Activated T-cell treated with anti-CD3 and anti-CD28 coated beads for 4 hours (primary cell): ENCODE measurements around the gene KRTAP29-1.
"Not testable (repeated sequence)": the region's sequence is repeated elsewhere in the genome, so short reads cannot be mapped to it uniquely, and the experiment has no call there.

Experiments
- DNase-seq: peaks from one replicate; pipeline ENCODE4 v3.0.0-alpha.2; 2020

Gene KRTAP29-1

DNA sequence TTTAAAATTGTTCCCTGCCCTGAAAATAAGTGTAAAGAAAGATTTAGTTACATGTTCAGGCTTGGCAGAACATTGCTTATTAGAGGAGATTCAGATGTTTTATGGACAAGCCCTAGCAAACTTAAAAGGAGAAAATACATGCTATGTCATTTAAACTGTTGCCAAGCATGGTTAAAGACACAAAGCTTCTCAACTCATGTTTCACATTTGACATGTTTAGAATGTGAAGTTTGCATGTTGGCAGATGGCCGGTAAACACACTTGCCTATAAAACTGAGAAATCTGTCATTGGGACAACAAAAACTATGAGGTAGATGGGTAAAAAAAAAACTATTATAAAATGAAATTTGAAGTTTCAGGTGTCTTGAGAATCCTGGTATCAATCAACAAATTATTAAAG is 5.8 kb downstream of the KRTAP29-1 start:
- no peak for DNase-seq

DNA sequence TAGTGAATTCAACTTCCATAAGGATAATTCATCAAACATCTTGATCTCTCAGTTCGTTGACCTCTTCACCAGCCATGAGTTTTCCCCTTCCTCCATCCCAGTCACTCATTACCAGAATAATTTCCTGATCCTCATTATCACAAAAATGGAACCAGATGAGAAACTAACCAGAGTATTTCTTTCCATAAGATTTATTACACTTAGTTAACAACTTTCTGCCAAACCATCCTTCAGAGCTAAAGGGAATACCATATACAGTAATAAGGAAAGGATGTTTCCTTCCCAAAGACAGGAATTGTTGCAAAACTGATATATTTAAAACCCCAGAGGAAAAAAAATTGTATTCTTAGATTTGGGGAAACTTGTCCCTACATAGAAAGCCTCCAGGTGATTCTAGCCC is 8.6 kb downstream of the KRTAP29-1 start:
- no peak for DNase-seq

DNA sequence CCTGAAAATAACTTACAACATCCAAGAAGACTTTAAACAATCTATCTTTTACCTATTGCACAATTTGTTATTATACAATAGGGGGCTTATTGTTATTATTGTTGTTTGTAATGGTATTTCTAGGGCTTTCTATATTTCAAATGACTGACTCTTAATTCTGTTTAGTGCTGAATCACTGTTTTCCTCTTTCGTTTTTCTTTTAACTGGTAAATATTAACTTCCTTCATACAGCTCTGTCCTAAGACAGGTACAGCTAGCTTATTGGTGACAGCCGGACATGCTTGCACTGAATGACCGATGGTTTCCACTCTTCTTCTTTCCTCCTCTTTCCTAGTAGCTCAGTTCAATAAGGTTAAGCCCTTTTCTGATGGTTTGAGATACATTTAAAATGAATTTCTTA is 15.6 kb downstream of the KRTAP29-1 start:
- no peak for DNase-seq

DNA sequence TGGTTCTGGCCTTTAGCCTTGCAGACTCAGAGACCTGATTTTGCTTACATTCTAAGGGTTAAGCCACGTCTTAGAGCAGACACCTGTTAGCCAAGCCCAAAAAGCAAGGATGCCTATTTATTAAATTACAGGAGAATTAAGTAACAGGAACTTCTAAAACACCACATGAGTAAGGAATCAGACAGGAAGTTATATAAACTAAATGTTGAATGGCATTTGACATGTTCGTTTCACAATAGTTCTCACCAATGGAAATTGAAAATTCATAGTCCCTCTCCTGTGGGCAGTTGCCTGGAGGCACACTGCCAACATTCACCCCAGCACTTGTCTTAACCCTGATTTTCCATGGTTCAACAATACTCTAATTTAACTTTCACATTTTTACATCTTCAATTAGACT is 18.1 kb downstream of the KRTAP29-1 start:
- DNase-seq, result no peak

DNA sequence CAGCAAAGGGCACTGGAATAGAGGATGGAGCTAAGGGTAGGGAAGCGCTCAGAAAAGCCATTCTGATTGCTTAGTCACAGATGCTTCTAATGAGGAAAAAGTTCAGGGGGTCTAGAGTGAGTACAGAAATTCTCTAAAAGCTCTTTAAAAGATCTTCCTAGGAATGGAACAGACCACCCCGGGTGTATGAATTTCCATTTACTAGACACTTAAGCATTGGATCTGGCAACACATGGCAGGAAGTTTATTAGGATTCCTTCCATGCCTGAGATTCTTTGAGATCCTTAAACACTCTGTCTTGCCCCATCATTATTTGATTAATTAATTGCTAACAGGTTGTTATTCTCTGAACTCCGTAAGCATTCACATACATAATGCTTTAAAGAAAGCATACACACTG is 18.6 kb downstream of the KRTAP29-1 start:
- DNase-seq, result no peak

DNA sequence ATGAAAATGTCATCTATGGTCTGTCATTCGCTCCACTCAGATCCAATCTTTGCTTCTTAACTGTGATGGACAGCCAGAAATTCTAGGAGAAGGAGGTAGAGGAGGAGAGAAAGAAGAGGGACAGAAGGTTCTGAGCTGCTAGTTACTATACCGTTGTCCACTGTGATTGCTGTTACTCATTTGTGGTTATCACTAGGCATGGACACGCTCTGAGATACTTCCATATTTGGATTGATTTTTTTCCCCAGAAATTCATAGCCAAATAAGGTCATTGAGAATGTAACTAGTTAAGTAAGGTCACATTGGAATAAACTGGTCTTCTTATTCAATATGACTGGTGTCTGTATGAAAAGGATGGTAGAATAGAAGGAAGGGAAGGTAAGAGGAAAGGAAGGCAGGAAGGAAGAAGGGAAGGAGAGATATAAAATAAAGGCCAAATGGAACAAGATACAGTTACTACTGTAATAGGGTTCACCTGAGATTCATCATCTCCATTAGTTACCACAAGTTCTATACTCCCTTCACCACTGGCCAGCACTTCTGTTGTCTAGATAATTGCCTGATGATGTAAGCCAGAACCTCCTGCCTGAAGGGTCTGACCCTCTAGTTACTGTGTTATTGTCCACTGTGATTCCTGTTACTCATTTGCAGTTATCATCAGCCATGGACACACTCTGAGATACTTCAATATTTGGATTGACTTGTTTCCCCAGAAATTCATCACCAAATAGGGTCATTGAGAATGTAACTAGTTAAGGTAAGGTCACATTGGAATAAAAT is 24.3 kb downstream of the KRTAP29-1 start:
- no peak for DNase-seq

DNA sequence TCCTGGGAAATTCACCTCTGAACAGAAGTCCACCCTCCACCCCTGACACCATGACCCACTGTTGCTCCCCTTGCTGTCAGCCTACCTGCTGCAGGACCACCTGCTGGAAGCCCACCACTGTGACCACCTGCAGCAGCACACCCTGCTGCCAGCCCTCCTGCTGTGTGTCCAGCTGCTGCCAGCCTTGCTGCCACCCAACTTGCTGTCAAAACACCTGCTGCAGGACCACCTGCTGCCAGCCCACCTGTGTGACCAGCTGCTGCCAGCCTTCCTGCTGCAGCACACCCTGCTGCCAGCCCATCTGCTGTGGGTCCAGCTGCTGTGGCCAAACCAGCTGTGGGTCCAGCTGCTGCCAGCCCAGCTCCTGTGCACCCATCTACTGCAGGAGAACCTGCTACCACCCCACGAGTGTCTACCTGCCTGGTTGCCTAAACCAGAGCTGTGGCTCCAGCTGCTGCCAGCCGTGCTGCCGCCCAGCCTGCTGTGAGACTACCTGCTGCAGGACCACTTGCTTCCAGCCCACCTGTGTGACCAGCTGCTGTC is 26.9 kb downstream of the KRTAP29-1 start, which contains the start of gene KRTAP9-7:
Gene KRTAP9-7, plus strand, starts transcription at position 51 of the 543 bp plus-strand sequence. Its CDS starts 0 bp downstream, at position 51.
- DNase-seq, result not testable (repeated sequence)

DNA sequence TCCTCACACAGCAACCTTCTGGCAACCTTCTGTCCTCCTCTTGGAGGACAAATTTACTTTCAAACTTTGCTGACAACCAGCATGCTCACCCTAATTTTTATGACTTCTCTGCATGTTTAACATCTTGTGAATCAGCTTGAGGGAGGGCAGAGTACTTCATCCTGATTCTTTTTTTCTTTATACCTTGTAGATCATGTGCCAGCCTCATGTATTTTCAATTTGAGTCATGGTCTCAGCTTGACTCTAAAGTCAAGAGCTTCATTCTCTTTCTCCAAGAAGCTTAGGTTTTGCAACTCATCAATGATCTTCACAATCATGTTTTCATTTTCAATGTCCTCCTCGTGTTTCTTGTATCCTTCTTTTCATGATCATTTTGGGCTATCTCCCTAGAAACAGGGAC is 30.8 kb downstream of the KRTAP29-1 start:
- DNase-seq, result no peak

DNA sequence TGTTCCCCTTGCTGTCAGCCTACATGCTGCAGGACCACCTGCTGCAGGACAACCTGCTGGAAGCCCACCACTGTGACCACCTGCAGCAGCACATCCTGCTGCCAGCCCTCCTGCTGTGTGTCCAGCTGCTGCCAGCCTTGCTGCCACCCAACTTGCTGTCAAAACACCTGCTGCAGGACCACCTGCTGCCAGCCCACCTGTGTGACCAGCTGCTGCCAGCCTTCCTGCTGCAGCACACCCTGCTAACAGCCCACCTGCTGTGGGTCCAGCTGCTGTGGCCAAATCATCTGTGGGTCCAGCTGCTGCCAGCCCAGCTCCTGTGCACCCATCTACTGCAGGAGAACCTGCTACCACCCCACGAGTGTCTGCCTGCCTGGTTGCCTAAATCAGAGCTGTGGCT is 31.3 kb downstream of the KRTAP29-1 start:
- not testable (repeated sequence) for DNase-seq

DNA sequence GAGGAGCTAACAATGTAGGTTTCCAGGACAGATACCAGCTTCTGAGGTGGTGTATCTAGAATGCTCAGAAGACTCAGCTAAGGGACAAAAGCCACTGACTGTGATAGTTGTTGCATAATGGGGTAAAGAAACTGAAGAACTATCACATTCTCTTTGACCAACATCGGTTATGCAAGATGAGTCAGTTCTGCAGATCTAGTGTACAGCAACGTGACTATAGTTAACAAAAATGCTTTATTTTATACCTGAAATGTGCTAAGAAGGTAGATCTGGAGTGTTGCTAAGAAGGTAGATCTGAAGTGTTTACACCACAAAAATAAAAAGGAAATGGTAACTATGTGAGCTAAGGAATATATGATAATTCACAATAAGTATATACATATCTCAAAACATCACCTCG is 34.9 kb downstream of the KRTAP29-1 start:
- DNase-seq, result no peak

DNA sequence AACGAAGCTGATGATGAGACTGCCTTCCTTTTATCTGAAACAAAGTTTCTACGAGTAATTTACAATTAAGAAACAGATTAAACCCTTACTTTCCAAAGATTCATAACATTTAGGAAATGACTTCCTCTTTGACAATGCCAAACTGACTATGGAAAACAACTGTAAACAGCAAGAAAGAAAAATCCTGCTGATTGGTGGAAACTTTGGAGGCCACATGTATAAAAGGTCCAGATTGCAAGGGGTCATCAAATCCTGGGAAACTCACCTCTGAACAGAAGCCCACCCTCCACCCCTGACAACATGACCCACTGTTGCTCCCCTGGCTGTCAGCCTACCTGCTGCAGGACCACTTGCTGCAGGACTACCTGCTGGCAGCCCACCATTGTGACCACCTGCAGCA is 37.6 kb downstream of the KRTAP29-1 start, which contains the start of gene KRTAP9-6:
Gene KRTAP9-6, plus strand, starts transcription at position 301 of the 400 bp plus-strand sequence. Its CDS starts 0 bp downstream, at position 301.
- DNase-seq, result no peak

DNA sequence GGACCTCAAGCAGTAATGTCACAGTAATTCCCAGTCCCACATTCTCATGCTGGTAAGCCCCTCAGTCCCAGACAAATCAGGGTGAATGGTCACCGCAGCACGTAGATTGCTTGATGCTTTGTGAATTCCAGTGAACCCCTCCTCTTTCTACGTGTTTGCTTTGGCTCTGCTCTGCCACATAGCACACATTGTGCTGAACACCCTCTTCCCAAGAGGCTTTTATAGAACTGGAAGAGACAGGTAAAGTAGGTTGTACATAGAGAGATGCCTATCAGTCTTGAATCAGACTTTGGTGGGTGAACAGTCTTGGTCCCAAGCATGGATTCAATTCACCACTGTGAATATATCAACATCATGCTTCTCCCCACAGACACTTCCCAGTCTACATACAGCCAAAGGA is 38.1 kb downstream of the KRTAP29-1 start:
- DNase-seq, result no peak

DNA sequence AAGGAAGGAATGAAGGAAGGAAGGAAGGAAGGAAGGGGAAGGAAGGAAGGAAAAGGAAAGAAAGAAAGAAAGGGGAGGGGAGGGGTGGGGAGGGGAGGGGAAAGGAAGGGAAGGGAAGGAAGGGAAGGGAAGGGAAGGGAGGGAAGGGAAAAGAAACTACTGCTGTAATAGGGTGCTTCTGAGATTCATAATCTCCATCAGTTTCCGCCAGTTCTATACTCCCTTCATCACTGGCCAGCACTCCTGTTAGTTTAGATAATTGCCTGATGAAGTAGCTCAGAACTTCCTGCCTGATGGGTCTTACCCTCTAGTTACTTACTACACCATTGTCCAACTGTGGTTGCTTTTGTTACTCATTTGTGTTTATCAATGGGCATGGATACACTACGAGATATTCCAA is 39.4 kb downstream of the KRTAP29-1 start:
- DNase-seq, result no peak

DNA sequence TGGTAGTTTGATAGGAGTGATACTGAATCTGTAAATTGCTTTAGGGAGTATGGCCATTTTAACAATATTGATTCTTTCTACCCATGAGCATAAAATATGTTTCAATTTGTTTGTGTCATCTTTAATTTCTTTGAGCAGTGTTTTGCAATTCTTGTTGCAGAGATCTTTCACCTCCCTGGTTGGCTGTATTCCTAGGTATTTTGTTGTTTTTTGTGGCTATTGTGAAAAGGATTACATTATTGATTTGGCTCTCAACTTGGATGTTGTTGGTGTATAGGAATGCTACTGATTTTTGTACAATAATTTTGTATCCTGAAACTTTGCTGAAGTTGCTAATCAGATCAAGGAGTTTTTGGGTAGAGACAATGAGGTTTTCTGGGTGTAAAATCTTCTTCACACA is 44.2 kb downstream of the KRTAP29-1 start:
- no peak for DNase-seq

DNA sequence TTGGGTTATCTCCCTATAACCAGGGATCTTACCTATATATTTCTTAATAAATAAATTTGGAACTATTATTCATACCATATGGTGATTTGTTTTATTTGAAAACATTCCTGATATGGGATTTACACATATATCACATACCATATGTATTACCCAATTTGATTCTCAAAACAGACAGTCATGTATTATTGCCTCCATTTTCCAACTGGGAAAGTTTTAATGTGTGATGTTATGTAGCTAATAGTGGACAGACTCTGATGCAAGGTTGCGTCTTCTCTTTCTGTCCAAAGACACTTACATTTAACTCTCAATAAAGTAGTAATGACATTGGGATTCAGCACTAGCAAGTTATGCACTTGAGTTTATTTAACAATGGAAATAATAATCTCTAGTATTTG is 46.4 kb downstream of the KRTAP29-1 start:
- DNase-seq, result no peak

DNA sequence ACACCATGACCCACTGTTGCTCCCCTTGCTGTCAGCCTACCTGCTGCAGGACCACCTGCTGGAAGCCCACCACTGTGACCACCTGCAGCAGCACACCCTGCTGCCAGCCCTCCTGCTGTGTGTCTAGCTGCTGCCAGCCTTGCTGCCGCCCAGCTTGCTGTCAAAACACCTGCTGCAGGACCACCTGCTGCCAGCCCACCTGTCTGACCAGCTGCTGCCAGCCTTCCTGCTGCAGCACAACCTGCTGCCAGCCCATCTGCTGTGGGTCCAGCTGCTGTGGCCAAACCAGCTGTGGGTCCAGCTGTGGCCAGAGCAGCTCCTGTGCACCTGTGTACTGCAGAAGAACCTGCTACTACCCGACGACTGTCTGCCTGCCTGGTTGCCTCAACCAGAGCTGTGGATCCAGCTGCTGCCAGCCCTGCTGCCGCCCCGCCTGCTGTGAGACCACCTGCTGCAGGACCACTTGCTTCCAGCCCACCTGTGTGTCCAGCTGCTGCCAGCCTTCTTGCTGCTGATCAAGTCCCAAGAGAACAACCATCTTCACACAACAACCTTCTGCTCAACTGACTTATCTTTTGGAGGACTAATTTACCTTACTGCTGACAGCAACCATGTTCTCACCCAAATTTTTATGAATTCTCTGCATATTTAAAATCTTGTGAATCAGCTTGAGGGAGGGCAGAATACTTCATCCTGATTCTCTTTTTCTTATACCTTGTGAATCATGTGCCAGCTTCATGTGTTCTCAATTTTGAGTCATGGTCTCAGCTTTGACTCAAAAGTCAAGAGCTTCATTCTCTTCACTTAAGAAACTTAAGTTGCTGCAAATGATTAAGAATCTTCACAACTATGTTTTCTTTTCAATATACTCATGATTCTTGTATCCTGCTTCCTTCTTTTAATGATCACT is 47.0 kb downstream of the KRTAP29-1 start, which contains the start of gene KRTAP9-9:
Gene KRTAP9-9, plus strand, starts transcription at position 4 of the 910 bp plus-strand sequence.
- not testable (repeated sequence) for DNase-seq

DNA sequence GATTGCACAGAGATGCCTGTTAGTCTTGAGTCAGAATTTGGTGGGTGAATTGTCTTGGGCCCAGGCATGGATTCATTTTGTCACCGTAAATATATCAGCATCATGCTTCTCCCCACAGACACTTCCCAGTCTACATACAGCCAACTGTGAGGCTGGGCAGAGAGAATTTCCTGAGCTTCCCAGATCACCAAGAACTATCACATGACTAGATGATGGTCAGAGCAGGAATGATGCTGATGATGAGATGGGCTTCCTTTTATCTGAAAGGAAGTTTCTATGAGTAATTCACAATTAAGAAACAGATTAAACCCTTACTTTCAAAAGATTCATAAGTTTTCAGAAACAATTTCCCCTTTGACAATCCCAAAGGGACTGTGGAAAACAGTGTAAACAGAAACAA is 47.8 kb downstream of the KRTAP29-1 start:
- DNase-seq, result no peak
